ENCODE measurements around the gene PARD3.

PARD3 gene

GRCh38 chr10:34602478-34602877, 212.6 kb downstream of the PARD3 start:
- no peak overlapping the region for H3K27ac ChIP-seq (ENCODE audit: low read length)
- no peak for ATAC-seq (ENCODE audit: insufficient read depth, low read depth)
- no peak overlapping the region for H3K4me2 ChIP-seq (ENCODE audit: insufficient read depth, low read length)
- peaks cover 53% of the 10 kb centered on the region for H3K79me2 ChIP-seq (ENCODE audit: insufficient read depth, low read length)
- H3K4me3 ChIP-seq (ENCODE audit: low read depth in 1 of 2, low read length in 2 of 2), result no peak overlapping the region
- no peaks in the 10 kb centered on the region for H3K36me3 ChIP-seq (ENCODE audit: insufficient read depth, low read length)
- H3K4me1 ChIP-seq (ENCODE audit: insufficient read depth, low read length), result no peaks in the 10 kb centered on the region
- H3K9me3 ChIP-seq (ENCODE audit: insufficient read depth, low read length, severe bottlenecking), result no peaks in the 10 kb centered on the region
- H2AFZ ChIP-seq (ENCODE audit: low read depth, low read length), result no peak overlapping the region
- TF ChIP-seq EZH2 (IDR thresholded peaks at IDR 0.05; ENCODE audit: borderline replicate concordance, low read depth, low read length, severe bottlenecking), result no peak
- TF ChIP-seq CTCF (IDR thresholded peaks at IDR 0.05; ENCODE audit: borderline replicate concordance, extremely low read depth, low read length, poor library complexity, severe bottlenecking), result no peak
- H3K9ac ChIP-seq (ENCODE audit: low read depth, low read length), result no peak overlapping the region
- H3K27me3 ChIP-seq (ENCODE audit: insufficient read depth, low read length, poor library complexity), result no peaks in the 10 kb centered on the region
- DNase-seq, result no peak
- peaks cover 33% of the 10 kb centered on the region; the same call in 1 of the 2 replicates for H4K20me1 ChIP-seq (ENCODE audit: insufficient read depth, low read length)

- H3K9me3 ChIP-seq (ENCODE audit: insufficient read depth, low read length, severe bottlenecking), result no peaks in the 10 kb centered on the region
- H3K36me3 ChIP-seq (ENCODE audit: insufficient read depth, low read length), result no peaks in the 10 kb centered on the region
- no peaks in the 10 kb centered on the region for H3K27me3 ChIP-seq (ENCODE audit: insufficient read depth, low read length, poor library complexity)
- H3K79me2 ChIP-seq (ENCODE audit: insufficient read depth, low read length), result peaks cover 59% of the 10 kb centered on the region
- H3K9ac ChIP-seq (ENCODE audit: low read depth, low read length), result no peak overlapping the region
- DNase-seq (no peak), ATAC-seq (ENCODE audit: insufficient read depth, low read depth) (no peak)
- H3K4me3 ChIP-seq (ENCODE audit: low read depth in 1 of 2, low read length in 2 of 2), result no peak overlapping the region
- TF ChIP-seq EZH2 (IDR thresholded peaks at IDR 0.05; ENCODE audit: borderline replicate concordance, low read depth, low read length, severe bottlenecking) (no peak), CTCF (IDR thresholded peaks at IDR 0.05; ENCODE audit: borderline replicate concordance, extremely low read depth, low read length, poor library complexity, severe bottlenecking) (no peak)
- H3K4me2 ChIP-seq (ENCODE audit: insufficient read depth, low read length), result no peak overlapping the region
- H3K27ac ChIP-seq (ENCODE audit: low read length), result no peak overlapping the region
- peaks cover 35% of the 10 kb centered on the region; the same call in 1 of the 2 replicates for H4K20me1 ChIP-seq (ENCODE audit: insufficient read depth, low read length)
- H3K4me1 ChIP-seq (ENCODE audit: insufficient read depth, low read length), result no peaks in the 10 kb centered on the region
- no peak overlapping the region for H2AFZ ChIP-seq (ENCODE audit: low read depth, low read length)
Measured at GRCh38 chr10:34601691-34602090, 213.4 kb downstream of the PARD3 start.

- H3K27me3 ChIP-seq (ENCODE audit: insufficient read depth, low read length, poor library complexity), result no peaks in the 10 kb centered on the region
- no peak for ATAC-seq (ENCODE audit: insufficient read depth, low read depth)
- H4K20me1 ChIP-seq (ENCODE audit: insufficient read depth, low read length), result peaks cover 37% of the 10 kb centered on the region; the same call in 1 of the 2 replicates
- no peak for DNase-seq
- no peak overlapping the region for H3K9ac ChIP-seq (ENCODE audit: low read depth, low read length)
- no peaks in the 10 kb centered on the region for H3K9me3 ChIP-seq (ENCODE audit: insufficient read depth, low read length, severe bottlenecking)
- no peak overlapping the region for H3K27ac ChIP-seq (ENCODE audit: low read length)
- H3K36me3 ChIP-seq (ENCODE audit: insufficient read depth, low read length), result no peaks in the 10 kb centered on the region
- no peak overlapping the region for H3K4me3 ChIP-seq (ENCODE audit: low read depth in 1 of 2, low read length in 2 of 2)
- H3K79me2 ChIP-seq (ENCODE audit: insufficient read depth, low read length), result peaks cover 73% of the 10 kb centered on the region
- H3K4me1 ChIP-seq (ENCODE audit: insufficient read depth, low read length), result no peaks in the 10 kb centered on the region
- TF ChIP-seq CTCF (IDR thresholded peaks at IDR 0.05; ENCODE audit: borderline replicate concordance, extremely low read depth, low read length, poor library complexity, severe bottlenecking), result no peak
- no peak for TF ChIP-seq EZH2 (IDR thresholded peaks at IDR 0.05; ENCODE audit: borderline replicate concordance, low read depth, low read length, severe bottlenecking)
- H3K4me2 ChIP-seq (ENCODE audit: insufficient read depth, low read length), result no peak overlapping the region
- H2AFZ ChIP-seq (ENCODE audit: low read depth, low read length), result no peak overlapping the region
Measured at GRCh38 chr10:34599026-34599795, 215.9 kb downstream of the PARD3 start.
